Activated CD8-positive, alpha-beta memory T cell treated with anti-CD3 and anti-CD28 coated beads, Interleukin-2, amount 10 ng/mL, durations not matched to agents 7 days and 5 days (primary cell): ENCODE measurements around the gene NMRK2. TPM values are rescaled to one million over a fixed set of nuclear protein-coding genes. Genes with fewer than 3 reads are reported as not detected.
"Not testable (repeated sequence)": the region's sequence is repeated elsewhere in the genome, so short reads cannot be mapped to it uniquely, and the experiment has no call there.

ENCODE experiments used
- ATAC-seq: fragments of 150-1000 bp; cut with Tn5 transposase; one replicate; pipeline ENCODE4 v1.10.0; 2021; ENCODE audit warnings: moderate library complexity
- CTCF ChIA-PET: fragments of 350-600 bp; sonication (Branson Sonifier 250); formaldehyde crosslinking; loops from one replicate; lab custom pipeline; 2021; ENCODE audit warnings: antibody characterized with exemption; lab: Charles Lee
- DNase-seq: peaks from one replicate; pipeline ENCODE4 v3.0.0-alpha.2; 2020
- H3K27ac Mint-ChIP-seq: one replicate; pipeline ENCODE4 v1.8.0; 2021; ENCODE audit warnings: mild to moderate bottlenecking, mixed read lengths
- H3K27me3 Mint-ChIP-seq: one replicate; pipeline ENCODE4 v1.8.0; 2021; ENCODE audit warnings: mixed read lengths
- H3K36me3 Mint-ChIP-seq: one replicate; pipeline ENCODE4 v1.8.0; 2021; ENCODE audit warnings: mild to moderate bottlenecking, mixed read lengths
- H3K4me1 Mint-ChIP-seq: one replicate; pipeline ENCODE4 v1.8.0; 2021; ENCODE audit warnings: mixed read lengths
- H3K4me3 Mint-ChIP-seq: one replicate; pipeline ENCODE4 v1.8.0; 2021; ENCODE audit warnings: mild to moderate bottlenecking, moderate library complexity, mixed read lengths
- H3K9me3 Mint-ChIP-seq: one replicate; pipeline ENCODE4 v1.8.0; 2022; ENCODE audit warnings: low read depth, mixed read lengths
- total RNA-seq, 2 experiments: library from RNA; stranded (reverse); gene quantifications; one replicate each; pipeline ENCODE4 v1.2.3, GENCODE V29; 2021

NMRK2 gene
- total RNA-seq, 2 experiments from 2014 or later: not detected

DNA sequence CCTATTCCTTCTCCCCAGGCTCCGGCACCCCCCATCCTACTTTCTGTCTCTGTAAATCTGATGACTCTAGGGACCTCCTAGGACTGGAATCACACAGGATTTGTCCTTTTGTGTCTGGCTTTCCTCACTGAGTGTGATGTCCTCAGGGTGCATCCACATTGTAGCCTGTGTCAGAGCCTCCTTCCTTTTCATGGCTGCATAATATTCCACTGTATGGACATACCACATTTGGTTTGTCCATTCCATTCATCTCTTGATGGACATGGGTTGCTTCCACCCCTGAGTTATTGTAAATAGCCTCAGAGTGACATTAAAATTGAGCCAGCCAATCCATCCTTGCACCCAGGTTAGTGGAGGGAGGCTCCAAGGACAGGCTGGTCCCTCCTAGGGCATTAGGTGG, 22.8 kb upstream of the NMRK2 start:
- no peaks in the 10 kb centered on the region for H3K27me3 Mint-ChIP-seq

GRCh38 chr19:3914199-3914598, 18.7 kb upstream of the NMRK2 start:
- CTCF ChIA-PET: no interaction called here
- H3K27me3 Mint-ChIP-seq: no peaks in the 10 kb centered on the region
- ATAC-seq: no peak

More for the DNA sequence above, 22.8 kb upstream of the NMRK2 start:
- Mint-ChIP-seq H3K27ac (no peak overlapping the region), H3K36me3 (no peaks in the 10 kb centered on the region), H3K9me3 (peaks cover 3% of the 10 kb centered on the region), H3K4me1 (no peaks in the 10 kb centered on the region), H3K4me3 (no peak overlapping the region)
- ATAC-seq: no peak
- CTCF ChIA-PET: no interaction called here
- DNase-seq: no peak

GRCh38 chr19:3916033-3916432, 16.8 kb upstream of the NMRK2 start:
- H3K36me3 Mint-ChIP-seq: no peaks in the 10 kb centered on the region
- H3K4me3 Mint-ChIP-seq: no peak overlapping the region
- no peak overlapping the region for H3K27ac Mint-ChIP-seq
- H3K27me3 Mint-ChIP-seq: no peaks in the 10 kb centered on the region
- ATAC-seq: no peak
- CTCF ChIA-PET: no interaction called here
- peaks cover 6% of the 10 kb centered on the region for H3K9me3 Mint-ChIP-seq
- no peaks in the 10 kb centered on the region for H3K4me1 Mint-ChIP-seq
- DNase-seq: no peak

More at GRCh38 chr19:3914199-3914598, 18.7 kb upstream of the NMRK2 start:
- H3K36me3 Mint-ChIP-seq: no peaks in the 10 kb centered on the region
- H3K4me3 Mint-ChIP-seq: no peak overlapping the region
- no peaks in the 10 kb centered on the region for H3K4me1 Mint-ChIP-seq
- no peak for DNase-seq
- H3K27ac Mint-ChIP-seq: no peak overlapping the region
- H3K9me3 Mint-ChIP-seq: peaks cover 5% of the 10 kb centered on the region

DNA sequence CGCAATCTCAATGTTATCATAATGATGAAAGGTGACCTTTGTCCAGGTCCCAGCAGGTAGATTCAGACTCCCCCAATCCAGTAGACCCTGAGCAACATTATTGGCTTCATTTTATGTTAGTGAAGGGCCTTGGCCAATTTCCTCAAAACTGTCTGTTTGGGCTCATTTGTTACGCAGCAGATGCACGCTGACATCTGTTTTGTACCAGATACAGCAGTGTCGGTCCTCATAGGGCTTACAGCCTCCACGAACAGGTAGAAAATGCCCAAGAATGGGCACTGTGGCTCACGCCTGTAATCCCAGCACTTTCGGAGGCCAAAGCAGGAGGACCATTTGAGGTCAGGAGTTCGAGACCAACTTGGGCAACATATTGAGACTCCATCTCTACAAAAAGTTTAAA, 13.1 kb upstream of the NMRK2 start:
- Mint-ChIP-seq H3K9me3 (peaks cover 14% of the 10 kb centered on the region), H3K27me3 (no peaks in the 10 kb centered on the region), H3K27ac (no peak overlapping the region), H3K4me1 (no peaks in the 10 kb centered on the region), H3K36me3 (no peaks in the 10 kb centered on the region), H3K4me3 (no peak overlapping the region)
- DNase-seq: no peak
- ATAC-seq: no peak
- CTCF ChIA-PET: no interaction called here

DNA sequence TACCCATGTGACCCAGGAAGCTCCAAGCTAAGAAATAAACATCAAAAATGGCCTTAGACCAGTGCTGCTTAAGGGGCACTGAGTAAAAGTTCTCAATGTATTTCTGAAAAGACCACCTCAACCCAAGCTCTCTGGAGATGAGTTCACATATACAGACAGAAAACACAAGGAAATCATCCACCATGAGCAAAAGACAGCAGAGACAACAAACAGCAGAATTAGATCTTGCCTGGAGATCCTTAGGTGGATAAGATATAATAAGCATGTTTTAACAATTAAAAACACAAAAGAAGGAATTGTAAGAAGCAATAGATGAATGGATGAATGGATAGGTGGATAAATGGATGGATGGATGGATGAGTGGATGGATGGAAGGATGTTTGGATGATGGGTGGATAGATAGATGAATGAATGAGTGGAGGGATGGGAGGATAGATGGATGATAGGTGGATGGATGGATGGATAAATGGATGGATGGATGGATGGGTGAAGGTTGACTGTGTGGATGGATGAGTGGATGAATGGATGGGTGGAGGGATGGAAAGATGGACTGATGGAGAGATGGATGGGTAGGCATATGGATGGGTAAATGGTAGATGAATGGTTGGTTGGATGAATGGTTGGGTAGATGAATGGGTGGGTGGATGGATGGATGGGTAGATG, 9.6 kb upstream of the NMRK2 start:
- DNase-seq: no peak
- Mint-ChIP-seq H3K4me3 (no peak overlapping the region), H3K36me3 (no peaks in the 10 kb centered on the region), H3K27ac (no peak overlapping the region), H3K27me3 (no peaks in the 10 kb centered on the region), H3K4me1 (no peaks in the 10 kb centered on the region), H3K9me3 (peaks cover 14% of the 10 kb centered on the region)
- CTCF ChIA-PET: no interaction called here
- no peak for ATAC-seq

- no peak for ATAC-seq
- H3K4me3 Mint-ChIP-seq: no peak overlapping the region
- no peaks in the 10 kb centered on the region for H3K36me3 Mint-ChIP-seq
- CTCF ChIA-PET: no interaction called here
- H3K27me3 Mint-ChIP-seq: no peaks in the 10 kb centered on the region
- no peaks in the 10 kb centered on the region for H3K4me1 Mint-ChIP-seq
- peaks cover 14% of the 10 kb centered on the region for H3K9me3 Mint-ChIP-seq
- no peak for DNase-seq
- H3K27ac Mint-ChIP-seq: no peak overlapping the region
Measured at GRCh38 chr19:3923912-3924311, 9.0 kb upstream of the NMRK2 start.

DNA sequence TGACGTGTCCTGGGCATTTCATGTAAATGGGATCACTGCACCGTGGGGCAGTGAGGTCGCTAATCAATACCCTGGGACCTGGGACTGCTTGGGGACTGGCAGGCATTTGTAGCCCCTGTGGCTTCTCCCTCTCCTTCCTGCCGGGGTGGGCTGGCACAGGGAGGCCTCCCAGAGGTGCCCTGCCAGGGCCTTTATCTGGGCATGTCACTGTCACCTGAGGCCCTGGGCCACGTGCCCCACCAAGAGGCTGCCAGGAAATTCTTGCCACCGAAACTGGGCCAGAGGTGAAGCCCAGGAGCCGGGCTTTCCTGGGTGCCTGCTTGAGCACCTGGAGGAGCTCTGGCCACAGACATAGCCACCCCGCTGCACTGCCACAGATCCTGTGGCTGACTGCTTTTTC, 1.8 kb upstream of the NMRK2 start:
- DNase-seq: no peak
- no peak overlapping the region for H3K4me3 Mint-ChIP-seq
- no peak overlapping the region for H3K27ac Mint-ChIP-seq
- peaks cover 30% of the 10 kb centered on the region for H3K27me3 Mint-ChIP-seq
- H3K9me3 Mint-ChIP-seq: no peaks in the 10 kb centered on the region
- CTCF ChIA-PET: no interaction called here
- no peak for ATAC-seq
- no peaks in the 10 kb centered on the region for H3K36me3 Mint-ChIP-seq
- H3K4me1 Mint-ChIP-seq: no peaks in the 10 kb centered on the region

DNA sequence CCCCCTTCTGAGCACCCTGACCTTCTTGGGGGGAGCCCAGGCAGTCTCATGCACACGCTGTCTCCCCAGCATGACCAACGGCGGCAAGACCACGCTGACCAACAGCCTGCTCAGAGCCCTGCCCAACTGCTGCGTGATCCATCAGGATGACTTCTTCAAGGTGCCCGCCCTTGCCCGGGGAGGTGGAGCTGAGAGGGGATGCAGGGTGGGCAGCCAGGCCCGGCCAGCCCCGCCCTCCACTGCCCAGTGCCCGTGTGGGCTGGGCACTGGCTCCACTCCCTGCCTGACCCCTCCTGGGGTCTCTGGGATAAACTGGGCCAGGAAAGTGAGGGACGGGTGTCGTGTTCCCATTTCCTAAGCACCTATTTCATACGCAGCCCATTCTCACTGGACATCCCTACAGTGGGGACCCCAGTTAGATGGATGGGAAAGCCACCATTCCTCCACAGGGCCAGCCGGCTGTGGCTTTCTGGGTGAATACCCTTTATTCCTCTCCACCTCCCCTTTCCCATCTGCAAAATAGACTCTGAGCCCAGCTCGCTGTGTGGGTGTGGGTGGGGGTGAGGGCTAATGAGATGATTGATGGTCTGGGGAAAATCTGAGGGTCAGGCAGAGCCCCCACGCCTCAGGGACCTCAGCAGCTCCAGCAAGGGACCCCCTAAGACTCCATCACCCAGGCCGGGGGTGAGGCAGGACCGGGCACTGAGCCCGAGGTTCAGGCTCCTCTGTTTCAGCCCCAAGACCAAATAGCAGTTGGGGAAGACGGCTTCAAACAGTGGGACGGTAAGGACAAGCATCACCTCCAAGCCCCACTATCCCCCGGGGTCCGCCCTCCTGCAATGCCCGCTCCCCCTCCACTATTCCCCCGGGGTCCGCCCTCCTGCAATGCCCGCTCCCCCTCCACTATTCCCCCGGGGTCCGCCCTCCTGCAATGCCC, 3.9 kb downstream of the NMRK2 start:
- no peak overlapping the region for H3K27ac Mint-ChIP-seq
- no peaks in the 10 kb centered on the region for H3K4me1 Mint-ChIP-seq
- H3K27me3 Mint-ChIP-seq: peaks cover 23% of the 10 kb centered on the region
- ATAC-seq: no peak
- no peak overlapping the region for H3K4me3 Mint-ChIP-seq
- CTCF ChIA-PET: interaction anchor here (0.6 kb wide), 1 partner anchor 719 kb away, joined by 3 read pairs; no protein-coding TSS in a partner anchor
- no peaks in the 10 kb centered on the region for H3K9me3 Mint-ChIP-seq
- DNase-seq: no peak
- H3K36me3 Mint-ChIP-seq: no peaks in the 10 kb centered on the region

GRCh38 chr19:3938300-3938950, 5.6 kb downstream of the NMRK2 start:
- CTCF ChIA-PET: interaction anchor here (0.8 kb wide), 1 partner anchor 90 kb away, joined by 3 read pairs; no protein-coding TSS in a partner anchor
- H3K4me1 Mint-ChIP-seq, ATAC-seq, H3K36me3 Mint-ChIP-seq, H3K9me3 Mint-ChIP-seq, H3K4me3 Mint-ChIP-seq, DNase-seq, H3K27ac Mint-ChIP-seq: not testable (repeated sequence)
- H3K27me3 Mint-ChIP-seq: peaks cover 16% of the 10 kb centered on the region

- H3K27me3 Mint-ChIP-seq: no peaks in the 10 kb centered on the region
- DNase-seq: no peak
- no peak for ATAC-seq
- H3K9me3 Mint-ChIP-seq: no peaks in the 10 kb centered on the region
- H3K27ac Mint-ChIP-seq: no peak overlapping the region
- no peak overlapping the region for H3K4me3 Mint-ChIP-seq
- CTCF ChIA-PET: no interaction called here
- peaks cover 8% of the 10 kb centered on the region for H3K4me1 Mint-ChIP-seq
- peaks cover 1% of the 10 kb centered on the region for H3K36me3 Mint-ChIP-seq
Measured at GRCh38 chr19:3942790-3943409, 10.0 kb downstream of the NMRK2 start.

DNA sequence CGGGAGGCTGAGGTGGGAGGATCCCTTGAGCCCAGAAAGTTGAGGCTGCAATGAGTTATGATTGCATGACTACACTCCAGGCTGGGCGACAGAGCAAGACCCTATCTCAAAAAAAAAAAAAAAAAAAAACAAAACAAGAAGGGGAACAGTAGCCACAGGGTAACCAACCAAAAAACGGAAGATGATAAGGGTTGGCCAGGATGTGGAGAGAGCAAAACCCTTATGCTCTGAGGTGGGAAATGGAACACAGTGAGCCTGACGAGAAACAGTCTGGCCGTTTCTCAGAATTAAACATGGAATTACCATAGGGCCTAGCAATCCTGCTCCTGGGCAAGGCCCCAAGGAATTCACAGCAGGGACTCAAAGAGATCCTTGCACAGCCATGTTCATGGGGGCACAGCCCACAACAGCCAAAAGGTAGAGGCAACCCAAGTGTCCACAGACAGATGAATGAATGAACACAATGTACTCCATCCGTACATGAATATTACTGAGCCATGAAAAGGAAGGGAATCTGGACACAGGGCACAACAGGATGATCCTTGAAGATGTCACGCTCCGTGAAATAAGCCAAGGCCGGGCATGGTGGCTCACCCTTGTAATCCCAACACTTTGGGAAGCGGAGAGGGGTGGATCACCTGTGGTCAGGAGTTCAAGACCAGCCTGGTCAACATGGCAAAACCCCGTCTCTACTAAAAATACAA, 11.3 kb downstream of the NMRK2 start:
- H3K4me1 Mint-ChIP-seq: peaks cover 8% of the 10 kb centered on the region
- peak; percentile 51 for ATAC-seq

GRCh38 chr19:3945838-3946237, 13.0 kb downstream of the NMRK2 start:
- Mint-ChIP-seq H3K27ac (no peak overlapping the region), H3K4me3 (no peak overlapping the region), H3K36me3 (peaks cover 1% of the 10 kb centered on the region), H3K27me3 (no peaks in the 10 kb centered on the region), H3K4me1 (peaks cover 8% of the 10 kb centered on the region), H3K9me3 (no peaks in the 10 kb centered on the region)
- CTCF ChIA-PET: no interaction called here
- ATAC-seq (no peak), DNase-seq (no peak)

More for the DNA sequence above, 11.3 kb downstream of the NMRK2 start:
- H3K9me3 Mint-ChIP-seq: no peaks in the 10 kb centered on the region
- peak; percentile 46 for DNase-seq
- peak overlapping the region; percentile 17 for H3K4me3 Mint-ChIP-seq
- H3K27me3 Mint-ChIP-seq: no peaks in the 10 kb centered on the region
- CTCF ChIA-PET: interaction anchor here (0.6 kb wide), 1 partner anchor 198 kb away, joined by 3 read pairs; no protein-coding TSS in a partner anchor
- H3K27ac Mint-ChIP-seq: peak overlapping the region; percentile 75
- peaks cover 1% of the 10 kb centered on the region for H3K36me3 Mint-ChIP-seq
